HEK293 (cell line): ENCODE data around the gene RAC3.

Source experiments
- CTCF ChIP-seq: fragments of 450-650 bp; formaldehyde crosslinking; IDR thresholded peaks from 2 replicates; pipeline ENCODE4 v1.5.1; 2016; ENCODE audit warnings: missing biosample characterization, missing genetic modification characterization
- EGR2 ChIP-seq: fragments of 450-650 bp; formaldehyde crosslinking; IDR thresholded peaks from 2 replicates; pipeline ENCODE4 v1.5.1; 2016; ENCODE audit warnings: low read depth, missing biosample characterization, missing genetic modification characterization
- ELK4 ChIP-seq: IDR thresholded peaks from 2 replicates; pipeline ENCODE4 v1.6.1; 2011; ENCODE audit warnings: mild to moderate bottlenecking, low read depth, low read length, borderline replicate concordance
- GLIS2 ChIP-seq: fragments of 450-650 bp; formaldehyde crosslinking; IDR thresholded peaks from 2 replicates; pipeline ENCODE4 v1.5.1; 2016; ENCODE audit warnings: missing biosample characterization, missing genetic modification characterization
- OSR2 ChIP-seq: fragments of 450-650 bp; formaldehyde crosslinking; IDR thresholded peaks from 2 replicates; pipeline ENCODE4 v1.5.1; 2016; ENCODE audit warnings: missing biosample characterization, missing genetic modification characterization
- RBAK ChIP-seq: fragments of 450-650 bp; formaldehyde crosslinking; IDR thresholded peaks from 2 replicates; pipeline ENCODE4 v1.5.1; 2016; ENCODE audit warnings: missing biosample characterization, missing genetic modification characterization
- SETDB1 ChIP-seq: IDR thresholded peaks from one replicate; pipeline ENCODE4 v1.6.1; 2017; ENCODE audit warnings: mild to moderate bottlenecking, low read length, moderate library complexity, mixed read lengths; ENCODE audit not compliant: insufficient read length
- SP7 ChIP-seq: fragments of 450-650 bp; formaldehyde crosslinking; IDR thresholded peaks from 2 replicates; pipeline ENCODE4 v1.5.1; 2016; ENCODE audit warnings: missing biosample characterization, missing genetic modification characterization
- ZBTB1 ChIP-seq: fragments of 450-650 bp; formaldehyde crosslinking; IDR thresholded peaks from 2 replicates; pipeline ENCODE4 v1.5.1; 2016; ENCODE audit warnings: missing biosample characterization, missing genetic modification characterization
- ZBTB20 ChIP-seq: fragments of 450-650 bp; formaldehyde crosslinking; IDR thresholded peaks from 2 replicates; pipeline ENCODE4 v1.5.1; 2016; ENCODE audit warnings: missing biosample characterization, missing genetic modification characterization
- ZBTB26 ChIP-seq: fragments of 450-650 bp; formaldehyde crosslinking; optimal IDR thresholded peaks from 2 replicates; pipeline ENCODE3; 2016; ENCODE audit warnings: missing biosample characterization, mild to moderate bottlenecking, missing genetic modification characterization
- ZFP37 ChIP-seq: fragments of 450-650 bp; formaldehyde crosslinking; IDR thresholded peaks from 2 replicates; pipeline ENCODE4 v1.5.1; 2016; ENCODE audit warnings: missing biosample characterization, missing genetic modification characterization
- ZFP41 ChIP-seq: fragments of 450-650 bp; formaldehyde crosslinking; IDR thresholded peaks from 2 replicates; pipeline ENCODE4 v1.5.1; 2016; ENCODE audit warnings: missing biosample characterization, missing genetic modification characterization, borderline replicate concordance
- ZNF112 ChIP-seq: fragments of 450-650 bp; formaldehyde crosslinking; IDR thresholded peaks from 2 replicates; pipeline ENCODE4 v1.5.0; 2017; ENCODE audit warnings: missing biosample characterization, missing genetic modification characterization
- ZNF157 ChIP-seq: fragments of 450-650 bp; formaldehyde crosslinking; IDR thresholded peaks from 2 replicates; pipeline ENCODE4 v1.5.1; 2016; ENCODE audit warnings: missing biosample characterization, missing genetic modification characterization
- ZNF169 ChIP-seq: fragments of 450-650 bp; formaldehyde crosslinking; IDR thresholded peaks from 2 replicates; pipeline ENCODE4 v1.5.1; 2016; ENCODE audit warnings: missing biosample characterization, missing genetic modification characterization
- ZNF221 ChIP-seq: fragments of 450-650 bp; formaldehyde crosslinking; IDR thresholded peaks from 2 replicates; pipeline ENCODE4 v1.5.1; 2017; ENCODE audit warnings: missing biosample characterization, missing genetic modification characterization, borderline replicate concordance
- ZNF324 ChIP-seq: fragments of 450-650 bp; formaldehyde crosslinking; IDR thresholded peaks from 2 replicates; pipeline ENCODE4 v1.5.1; 2016; ENCODE audit warnings: missing biosample characterization, missing genetic modification characterization
- ZNF350 ChIP-seq: fragments of 450-650 bp; formaldehyde crosslinking; IDR thresholded peaks from 2 replicates; pipeline ENCODE4 v1.5.0; 2017; ENCODE audit warnings: missing biosample characterization, mild to moderate bottlenecking, missing genetic modification characterization
- ZNF391 ChIP-seq: fragments of 450-650 bp; formaldehyde crosslinking; IDR thresholded peaks from 2 replicates; pipeline ENCODE4 v1.5.1; 2016; ENCODE audit warnings: low read depth, missing biosample characterization, missing genetic modification characterization, borderline replicate concordance
- ZNF433 ChIP-seq: fragments of 450-650 bp; formaldehyde crosslinking; IDR thresholded peaks from 2 replicates; pipeline ENCODE4 v1.5.1; 2016; ENCODE audit warnings: missing biosample characterization, missing genetic modification characterization, low read depth
- ZNF473 ChIP-seq: fragments of 450-650 bp; formaldehyde crosslinking; IDR thresholded peaks from 2 replicates; pipeline ENCODE4 v1.5.1; 2017; ENCODE audit warnings: missing biosample characterization, missing genetic modification characterization
- ZNF514 ChIP-seq: fragments of 450-650 bp; formaldehyde crosslinking; IDR thresholded peaks from 2 replicates; pipeline ENCODE4 v1.5.1; 2016; ENCODE audit warnings: missing biosample characterization, missing genetic modification characterization
- ZNF544 ChIP-seq: fragments of 450-650 bp; formaldehyde crosslinking; IDR thresholded peaks from 2 replicates; pipeline ENCODE4 v1.5.0; 2017; ENCODE audit warnings: missing biosample characterization, missing genetic modification characterization
- ZNF549 ChIP-seq: fragments of 450-650 bp; IDR thresholded peaks from 2 replicates; pipeline ENCODE4 v1.5.1; 2018; ENCODE audit warnings: missing biosample characterization, missing genetic modification characterization, mild to moderate bottlenecking, inconsistent platforms, moderate library complexity
- ZNF560 ChIP-seq: fragments of 450-650 bp; formaldehyde crosslinking; IDR thresholded peaks from 2 replicates; pipeline ENCODE4 v1.5.1; 2017; ENCODE audit warnings: missing biosample characterization, missing genetic modification characterization, borderline replicate concordance
- ZNF600 ChIP-seq: fragments of 450-650 bp; formaldehyde crosslinking; IDR thresholded peaks from 2 replicates; pipeline ENCODE4 v1.5.1; 2016; ENCODE audit warnings: missing biosample characterization, missing genetic modification characterization
- ZNF621 ChIP-seq: fragments of 450-650 bp; formaldehyde crosslinking; IDR thresholded peaks from 2 replicates; pipeline ENCODE4 v1.5.1; 2017; ENCODE audit warnings: missing biosample characterization, missing genetic modification characterization
- ZNF660 ChIP-seq: fragments of 450-650 bp; IDR thresholded peaks from 2 replicates; pipeline ENCODE4 v1.5.1; 2018; ENCODE audit warnings: missing biosample characterization, mild to moderate bottlenecking, missing genetic modification characterization
- ZNF664 ChIP-seq: fragments of 450-650 bp; formaldehyde crosslinking; IDR thresholded peaks from 2 replicates; pipeline ENCODE4 v1.5.1; 2016; ENCODE audit warnings: missing biosample characterization, missing genetic modification characterization
- ZNF704 ChIP-seq: fragments of 450-650 bp; formaldehyde crosslinking; IDR thresholded peaks from 2 replicates; pipeline ENCODE4 v1.5.1; 2016; ENCODE audit warnings: missing biosample characterization, missing genetic modification characterization
- ZSCAN16 ChIP-seq: fragments of 450-650 bp; formaldehyde crosslinking; IDR thresholded peaks from 2 replicates; pipeline ENCODE4 v1.5.1; 2016; ENCODE audit warnings: missing biosample characterization, missing genetic modification characterization
- ZXDB ChIP-seq: fragments of 450-650 bp; formaldehyde crosslinking; IDR thresholded peaks from 2 replicates; pipeline ENCODE4 v1.5.1; 2016; ENCODE audit warnings: missing biosample characterization, missing genetic modification characterization
- TF ChIP-seq, protein P1 (sequence below): fragments of 450-650 bp; formaldehyde crosslinking; IDR thresholded peaks from 2 replicates; pipeline ENCODE4 v1.5.1; 2016; ENCODE audit warnings: missing biosample characterization, missing genetic modification characterization
- TF ChIP-seq, protein P2 (sequence below): fragments of 450-650 bp; formaldehyde crosslinking; IDR thresholded peaks from 2 replicates; pipeline ENCODE4 v1.5.1; 2016; ENCODE audit warnings: missing biosample characterization, missing genetic modification characterization

Gene RAC3

GRCh38 chr17:81991684-81992305 lies 39.7 kb upstream of the RAC3 start (continued):
- TF ChIP-seq ZNF157: no peak
- TF ChIP-seq ZNF391 (tag by site-specific recombination): no peak
- no peak for TF ChIP-seq ZNF350 (tag by site-specific recombination)
- peak; percentile 52 for TF ChIP-seq CTCF (tag by site-specific recombination)
- TF ChIP-seq, protein P1, sequence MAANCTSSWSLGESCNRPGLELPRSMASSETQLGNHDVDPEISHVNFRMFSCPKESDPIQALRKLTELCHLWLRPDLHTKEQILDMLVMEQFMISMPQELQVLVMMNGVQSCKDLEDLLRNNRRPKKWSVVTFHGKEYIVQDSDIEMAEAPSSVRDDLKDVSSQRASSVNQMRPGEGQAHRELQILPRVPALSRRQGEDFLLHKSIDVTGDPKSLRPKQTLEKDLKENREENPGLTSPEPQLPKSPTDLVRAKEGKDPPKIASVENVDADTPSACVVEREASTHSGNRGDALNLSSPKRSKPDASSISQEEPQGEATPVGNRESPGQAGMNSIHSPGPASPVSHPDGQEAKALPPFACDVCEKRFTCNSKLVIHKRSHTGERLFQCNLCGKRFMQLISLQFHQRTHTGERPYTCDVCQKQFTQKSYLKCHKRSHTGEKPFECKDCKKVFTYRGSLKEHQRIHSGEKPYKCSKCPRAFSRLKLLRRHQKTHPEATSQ (tag by site-specific recombination): no peak
- TF ChIP-seq OSR2: peak; percentile 98
- TF ChIP-seq ZNF704 (tag by site-specific recombination): no peak
- TF ChIP-seq, protein P2, sequence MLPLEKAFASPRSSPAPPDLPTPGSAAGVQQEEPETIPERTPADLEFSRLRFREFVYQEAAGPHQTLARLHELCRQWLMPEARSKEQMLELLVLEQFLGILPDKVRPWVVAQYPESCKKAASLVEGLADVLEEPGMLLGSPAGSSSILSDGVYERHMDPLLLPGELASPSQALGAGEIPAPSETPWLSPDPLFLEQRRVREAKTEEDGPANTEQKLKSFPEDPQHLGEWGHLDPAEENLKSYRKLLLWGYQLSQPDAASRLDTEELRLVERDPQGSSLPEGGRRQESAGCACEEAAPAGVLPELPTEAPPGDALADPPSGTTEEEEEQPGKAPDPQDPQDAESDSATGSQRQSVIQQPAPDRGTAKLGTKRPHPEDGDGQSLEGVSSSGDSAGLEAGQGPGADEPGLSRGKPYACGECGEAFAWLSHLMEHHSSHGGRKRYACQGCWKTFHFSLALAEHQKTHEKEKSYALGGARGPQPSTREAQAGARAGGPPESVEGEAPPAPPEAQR: no peak
- TF ChIP-seq ZNF600 (tag by site-specific recombination): peak; percentile 97
- no peak for TF ChIP-seq ZNF544 (tag by site-specific recombination)
- TF ChIP-seq ZNF324 (tag by site-specific recombination): no peak
- no peak for TF ChIP-seq RBAK (tag by site-specific recombination)
- TF ChIP-seq ELK4: no peak
- peak; percentile 50 for TF ChIP-seq SP7 (tag by site-specific recombination)
- no peak for TF ChIP-seq ZNF473
- no peak for TF ChIP-seq ZXDB (tag by site-specific recombination)
- no peak for TF ChIP-seq ZNF621 (tag by site-specific recombination)
- no peak for TF ChIP-seq ZNF514 (tag by site-specific recombination)
- TF ChIP-seq ZBTB26 (tag by site-specific recombination): no peak
- TF ChIP-seq GLIS2 (tag by site-specific recombination): peak; percentile 21
- TF ChIP-seq ZNF549 (tag by site-specific recombination): no peak
- TF ChIP-seq ZNF664: no peak
- TF ChIP-seq ZBTB20 (tag by site-specific recombination): peak; percentile 98
- no peak for TF ChIP-seq ZNF221 (tag by site-specific recombination)
- no peak for TF ChIP-seq SETDB1
- no peak for TF ChIP-seq ZNF169 (tag by site-specific recombination)
- TF ChIP-seq ZSCAN16 (tag by site-specific recombination): no peak
- no peak for TF ChIP-seq ZFP37
- TF ChIP-seq ZNF112 (tag by site-specific recombination): no peak
- TF ChIP-seq ZNF433 (tag by site-specific recombination): no peak
- TF ChIP-seq ZBTB1: no peak
- no peak for TF ChIP-seq ZFP41
- peak; percentile 77; the same call in 1 of the 2 replicates for TF ChIP-seq ZNF660 (tag by site-specific recombination)
- no peak for TF ChIP-seq ZNF560 (tag by site-specific recombination)
- TF ChIP-seq EGR2 (tag by site-specific recombination): no peak
